ENCODE measurements around the gene JOSD1.

DNA sequence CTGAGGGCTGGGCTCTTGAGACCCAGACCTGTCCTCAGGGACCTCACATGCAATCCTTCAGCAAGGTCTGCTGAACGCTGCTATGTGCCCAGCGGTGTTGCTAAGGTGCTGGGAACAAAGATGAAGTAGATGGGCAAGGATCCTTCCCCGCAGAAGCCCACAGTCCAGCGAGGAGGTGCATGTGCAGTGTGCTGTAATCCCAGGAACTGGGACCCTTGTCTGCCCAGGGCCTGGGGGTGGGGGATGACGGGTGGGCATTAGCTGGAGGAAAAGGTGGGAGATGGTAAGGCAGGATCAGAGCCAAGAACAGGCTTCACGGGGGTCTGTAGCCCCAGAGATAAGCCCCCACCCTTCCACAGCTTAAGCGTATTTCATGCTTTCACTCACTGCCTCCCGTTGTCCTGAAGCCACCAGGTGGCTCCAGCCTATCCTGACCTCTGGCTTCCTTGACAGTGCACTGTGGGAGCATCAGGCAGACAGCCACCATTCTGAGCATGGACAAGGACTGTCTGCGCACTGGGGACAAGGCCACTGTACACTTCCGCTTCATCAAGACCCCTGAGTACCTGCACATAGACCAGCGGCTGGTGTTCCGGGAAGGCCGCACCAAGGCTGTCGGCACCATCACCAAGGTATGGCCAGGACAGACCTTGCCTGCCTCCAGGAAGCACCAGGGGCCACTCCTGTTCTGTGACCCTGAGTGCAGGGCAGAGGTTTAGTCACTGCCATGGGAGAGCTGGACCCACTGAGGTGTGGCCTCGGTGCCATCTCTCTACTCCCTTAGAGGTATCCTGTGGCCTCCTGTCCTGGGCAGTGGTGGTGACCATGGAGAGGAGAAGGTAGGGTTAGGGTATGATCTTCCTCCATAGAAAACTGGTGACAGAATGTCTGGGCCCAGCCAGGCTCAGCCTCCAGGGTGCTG lies 27.0 kb upstream of the JOSD1 start:
- TF ChIP-seq, protein P1, sequence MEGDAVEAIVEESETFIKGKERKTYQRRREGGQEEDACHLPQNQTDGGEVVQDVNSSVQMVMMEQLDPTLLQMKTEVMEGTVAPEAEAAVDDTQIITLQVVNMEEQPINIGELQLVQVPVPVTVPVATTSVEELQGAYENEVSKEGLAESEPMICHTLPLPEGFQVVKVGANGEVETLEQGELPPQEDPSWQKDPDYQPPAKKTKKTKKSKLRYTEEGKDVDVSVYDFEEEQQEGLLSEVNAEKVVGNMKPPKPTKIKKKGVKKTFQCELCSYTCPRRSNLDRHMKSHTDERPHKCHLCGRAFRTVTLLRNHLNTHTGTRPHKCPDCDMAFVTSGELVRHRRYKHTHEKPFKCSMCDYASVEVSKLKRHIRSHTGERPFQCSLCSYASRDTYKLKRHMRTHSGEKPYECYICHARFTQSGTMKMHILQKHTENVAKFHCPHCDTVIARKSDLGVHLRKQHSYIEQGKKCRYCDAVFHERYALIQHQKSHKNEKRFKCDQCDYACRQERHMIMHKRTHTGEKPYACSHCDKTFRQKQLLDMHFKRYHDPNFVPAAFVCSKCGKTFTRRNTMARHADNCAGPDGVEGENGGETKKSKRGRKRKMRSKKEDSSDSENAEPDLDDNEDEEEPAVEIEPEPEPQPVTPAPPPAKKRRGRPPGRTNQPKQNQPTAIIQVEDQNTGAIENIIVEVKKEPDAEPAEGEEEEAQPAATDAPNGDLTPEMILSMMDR (IDR thresholded peaks at IDR 0.05 in 4 of 5, conservative IDR thresholded peaks at IDR 0.05 in 1 of 5) = no peak
- TF ChIP-seq POLR2A (IDR thresholded peaks at IDR 0.05) = no peak
